DND-41 (cell line): ENCODE data around the gene OGDH.

Experiments used
- ATAC-seq: fragments of 200-7000 bp; cut with Tn5 transposase; 3 replicates; pipeline ENCODE4 v1.9.1; 2021; ENCODE audit warnings: low read depth; ENCODE audit not compliant: insufficient read depth
- DNase-seq: peaks from one replicate; pipeline ENCODE4 v3.0.0-alpha.2; 2020
- H2AFZ ChIP-seq: 2 replicates; pipeline ENCODE4 v1.6.0; 2012; ENCODE audit warnings: low read depth, low read length
- H3K27ac ChIP-seq: 2 replicates; pipeline ENCODE4 v1.5.1; 2012; ENCODE audit warnings: low read length, inconsistent platforms
- H3K27me3 ChIP-seq: fragments of 200-600 bp; sonication (generic); 2 replicates; pipeline ENCODE4 v1.6.0; 2012; ENCODE audit warnings: low read length, mild to moderate bottlenecking, inconsistent platforms; ENCODE audit not compliant: insufficient read depth, poor library complexity
- H3K36me3 ChIP-seq: 2 replicates; pipeline ENCODE4 v1.5.1; 2012; ENCODE audit warnings: low read length, inconsistent platforms; ENCODE audit not compliant: insufficient read depth
- H3K4me1 ChIP-seq: 2 replicates; pipeline ENCODE4 v1.5.1; 2012; ENCODE audit warnings: mild to moderate bottlenecking, low read length; ENCODE audit not compliant: insufficient read depth
- H3K4me2 ChIP-seq: 2 replicates; pipeline ENCODE4 v1.6.0; 2012; ENCODE audit warnings: mild to moderate bottlenecking, moderate library complexity, low read length, inconsistent platforms; ENCODE audit not compliant: insufficient read depth
- H3K4me3 ChIP-seq, 2 experiments: fragments of 200-600 bp in 1 of 2; shearing (Covaris generic) in 1 of 2; 2 replicates each; pipeline ENCODE4 v1.5.1; 2012 to 2016; ENCODE audit warnings: inconsistent platforms in 2 of 2, low read length in 2 of 2, mild to moderate bottlenecking in 2 of 2, low read depth in 1 of 2, moderate library complexity in 1 of 2
- H3K79me2 ChIP-seq: 2 replicates; pipeline ENCODE4 v1.6.0; 2012; ENCODE audit warnings: low read length, inconsistent platforms; ENCODE audit not compliant: insufficient read depth
- H3K9ac ChIP-seq: 2 replicates; pipeline ENCODE4 v1.6.0; 2012; ENCODE audit warnings: low read depth, mild to moderate bottlenecking, inconsistent platforms, low read length, moderate library complexity
- H3K9me3 ChIP-seq: 2 replicates; pipeline ENCODE4 v1.5.1; 2012; ENCODE audit warnings: low read length, moderate library complexity, mild to moderate bottlenecking, inconsistent platforms; ENCODE audit not compliant: insufficient read depth, severe bottlenecking
- H4K20me1 ChIP-seq: 2 replicates; pipeline ENCODE4 v1.6.0; 2012; ENCODE audit warnings: low read length; ENCODE audit not compliant: insufficient read depth
- EZH2 ChIP-seq: IDR thresholded peaks from 3 replicates; pipeline ENCODE4 v1.6.1; 2012; ENCODE audit warnings: borderline replicate concordance, low read depth, mild to moderate bottlenecking, moderate library complexity, low read length, inconsistent platforms; ENCODE audit not compliant: severe bottlenecking
- TF ChIP-seq, protein P1 (sequence below): IDR thresholded peaks from 2 replicates; pipeline ENCODE4 v1.5.1; 2012; ENCODE audit warnings: borderline replicate concordance, low read length, moderate library complexity, mild to moderate bottlenecking; ENCODE audit not compliant: poor library complexity, severe bottlenecking; ENCODE audit errors: extremely low read depth

Gene OGDH

GRCh38 chr7:44738876-44739665 is 132.6 kb downstream of the OGDH start:
- Histone ChIP-seq H3K79me2 (no peaks in the 10 kb centered on the region), H2AFZ (no peak overlapping the region), H3K27me3 (no peaks in the 10 kb centered on the region), H3K4me2 (no peak overlapping the region), H4K20me1 (no peaks in the 10 kb centered on the region), H3K27ac (no peak overlapping the region), H3K36me3 (no peaks in the 10 kb centered on the region), H3K9ac (no peak overlapping the region), H3K9me3 (no peaks in the 10 kb centered on the region), H3K4me3 (no peak overlapping the region), H3K4me1 (no peaks in the 10 kb centered on the region)
- TF ChIP-seq EZH2: no peak
- TF ChIP-seq, protein P1, sequence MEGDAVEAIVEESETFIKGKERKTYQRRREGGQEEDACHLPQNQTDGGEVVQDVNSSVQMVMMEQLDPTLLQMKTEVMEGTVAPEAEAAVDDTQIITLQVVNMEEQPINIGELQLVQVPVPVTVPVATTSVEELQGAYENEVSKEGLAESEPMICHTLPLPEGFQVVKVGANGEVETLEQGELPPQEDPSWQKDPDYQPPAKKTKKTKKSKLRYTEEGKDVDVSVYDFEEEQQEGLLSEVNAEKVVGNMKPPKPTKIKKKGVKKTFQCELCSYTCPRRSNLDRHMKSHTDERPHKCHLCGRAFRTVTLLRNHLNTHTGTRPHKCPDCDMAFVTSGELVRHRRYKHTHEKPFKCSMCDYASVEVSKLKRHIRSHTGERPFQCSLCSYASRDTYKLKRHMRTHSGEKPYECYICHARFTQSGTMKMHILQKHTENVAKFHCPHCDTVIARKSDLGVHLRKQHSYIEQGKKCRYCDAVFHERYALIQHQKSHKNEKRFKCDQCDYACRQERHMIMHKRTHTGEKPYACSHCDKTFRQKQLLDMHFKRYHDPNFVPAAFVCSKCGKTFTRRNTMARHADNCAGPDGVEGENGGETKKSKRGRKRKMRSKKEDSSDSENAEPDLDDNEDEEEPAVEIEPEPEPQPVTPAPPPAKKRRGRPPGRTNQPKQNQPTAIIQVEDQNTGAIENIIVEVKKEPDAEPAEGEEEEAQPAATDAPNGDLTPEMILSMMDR: no peak
- DNase-seq (no peak), ATAC-seq (no peak)

- no peak for ATAC-seq
- H3K4me3 ChIP-seq: no peak overlapping the region
These were observed 133.6 kb downstream of the OGDH start for GRCh38 chr7:44740055-44740454.

GRCh38 chr7:44743750-44744149 is 137.3 kb downstream of the OGDH start:
- Histone ChIP-seq H3K4me2 (no peak overlapping the region), H3K27me3 (no peaks in the 10 kb centered on the region), H3K27ac (no peak overlapping the region), H3K4me1 (peaks cover 8% of the 10 kb centered on the region), H3K79me2 (no peaks in the 10 kb centered on the region), H3K9me3 (no peaks in the 10 kb centered on the region), H3K9ac (no peak overlapping the region), H3K4me3 (no peak overlapping the region), H3K36me3 (no peaks in the 10 kb centered on the region), H2AFZ (no peak overlapping the region), H4K20me1 (no peaks in the 10 kb centered on the region)
- ATAC-seq (no peak), DNase-seq (no peak)
- TF ChIP-seq, protein P1: no peak
- TF ChIP-seq EZH2: no peak

More at GRCh38 chr7:44740055-44740454, 133.6 kb downstream of the OGDH start:
- no peak overlapping the region for H2AFZ ChIP-seq
- H3K27me3 ChIP-seq: no peaks in the 10 kb centered on the region
- no peaks in the 10 kb centered on the region for H3K79me2 ChIP-seq
- no peak for DNase-seq
- H3K9me3 ChIP-seq: no peaks in the 10 kb centered on the region
- no peak for TF ChIP-seq EZH2
- TF ChIP-seq, protein P1: no peak
- no peak overlapping the region for H3K9ac ChIP-seq
- no peaks in the 10 kb centered on the region for H4K20me1 ChIP-seq
- no peaks in the 10 kb centered on the region for H3K36me3 ChIP-seq
- no peak overlapping the region for H3K4me2 ChIP-seq
- no peak overlapping the region for H3K27ac ChIP-seq
- no peaks in the 10 kb centered on the region for H3K4me1 ChIP-seq
